Activated T-cell treated with anti-CD3 and anti-CD28 coated beads, Interleukin-2, amount 50 U/mL, for 1 hour (primary cell): ENCODE data around the gene LMTK2.
A peak's percentile ranks its signal among the peaks of the same experiment; 100 is the strongest.
"Not testable (repeated sequence)": the region's sequence is repeated elsewhere in the genome, so short reads cannot be mapped to it uniquely, and the experiment has no call there.

Experiments
- DNase-seq: peaks from one replicate; pipeline ENCODE4 v3.0.0-alpha.2; 2020

The LMTK2 gene

DNA sequence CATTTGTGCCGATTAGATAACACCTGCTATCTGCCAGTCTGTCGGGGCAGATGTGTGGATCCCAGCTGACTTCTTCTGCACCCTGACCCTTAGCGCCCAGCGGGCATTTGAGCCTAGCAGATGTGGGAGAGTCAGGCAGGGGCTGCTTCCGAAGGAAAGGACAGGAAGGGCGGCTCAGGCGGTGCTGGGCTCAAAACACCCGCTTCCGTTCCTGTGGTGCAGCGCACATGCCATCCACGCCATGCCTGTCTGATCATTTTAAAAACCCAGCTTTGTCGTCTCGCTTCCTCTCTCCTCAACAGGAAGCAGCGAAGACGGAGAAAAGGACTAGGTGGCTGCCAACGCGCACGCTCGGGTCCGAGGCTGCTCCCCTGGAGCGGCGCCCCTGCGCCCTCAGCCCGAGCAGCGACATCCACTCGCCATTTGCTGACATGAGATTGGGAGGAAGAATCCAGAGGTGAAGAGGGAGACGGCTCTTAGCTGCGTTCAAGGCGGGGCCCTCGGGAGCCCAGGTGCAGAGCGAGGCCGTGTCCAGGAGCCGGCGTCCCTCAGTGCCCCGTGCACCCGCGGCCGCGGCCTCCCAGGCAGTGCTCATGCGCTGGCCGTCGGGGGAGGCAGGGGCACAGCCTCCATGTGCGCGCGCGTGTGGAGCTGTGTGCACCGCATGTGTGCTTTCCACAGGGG lies 98.6 kb downstream of the LMTK2 start:
- no peak for DNase-seq

DNA sequence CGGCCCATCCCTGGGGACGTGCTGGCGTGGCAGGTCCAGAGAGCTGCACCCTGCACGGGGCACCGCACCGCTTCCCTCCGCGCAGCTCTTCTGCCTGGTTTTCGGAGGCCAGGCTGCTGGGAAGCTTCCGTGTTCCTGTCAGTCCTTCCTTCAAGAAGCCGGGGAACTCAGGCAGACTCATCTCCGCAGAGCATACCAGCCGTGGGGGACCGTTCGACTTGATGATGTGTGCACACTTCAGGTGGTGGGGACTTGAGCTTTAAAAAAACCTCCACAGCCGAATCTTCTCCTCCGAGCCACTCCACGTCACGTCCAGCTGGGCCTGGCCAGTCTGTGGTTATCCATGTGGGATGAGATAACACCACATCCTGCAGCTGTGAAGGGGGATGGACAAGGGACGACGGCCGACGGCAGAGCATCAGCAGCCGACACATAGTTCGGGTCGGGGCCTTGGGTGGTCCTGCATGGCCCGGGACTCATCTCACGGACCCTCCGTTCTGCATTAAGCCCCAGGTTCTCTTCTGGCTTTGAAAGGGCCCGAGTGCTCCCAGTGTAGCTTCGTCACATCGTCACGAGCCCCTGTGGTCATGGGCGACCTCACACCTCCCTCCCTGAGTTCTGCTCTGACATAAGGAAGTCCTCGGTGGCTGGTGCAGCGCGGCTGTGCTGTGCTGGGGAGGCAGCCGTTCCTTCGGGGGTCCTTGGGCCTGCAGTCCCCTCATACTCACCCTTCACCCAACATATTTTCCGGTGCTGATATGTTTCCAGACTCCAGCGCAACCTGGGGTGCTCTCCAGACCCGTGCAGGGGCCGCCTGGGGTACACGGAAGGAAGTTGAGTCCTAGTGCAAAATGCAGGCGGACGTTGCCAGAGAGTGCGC lies 100.0 kb downstream of the LMTK2 start:
- DNase-seq, result no peak

GRCh38 chr7:98209166-98209920 lies 102.7 kb downstream of the LMTK2 start:
- peak; percentile 5 for DNase-seq

DNA sequence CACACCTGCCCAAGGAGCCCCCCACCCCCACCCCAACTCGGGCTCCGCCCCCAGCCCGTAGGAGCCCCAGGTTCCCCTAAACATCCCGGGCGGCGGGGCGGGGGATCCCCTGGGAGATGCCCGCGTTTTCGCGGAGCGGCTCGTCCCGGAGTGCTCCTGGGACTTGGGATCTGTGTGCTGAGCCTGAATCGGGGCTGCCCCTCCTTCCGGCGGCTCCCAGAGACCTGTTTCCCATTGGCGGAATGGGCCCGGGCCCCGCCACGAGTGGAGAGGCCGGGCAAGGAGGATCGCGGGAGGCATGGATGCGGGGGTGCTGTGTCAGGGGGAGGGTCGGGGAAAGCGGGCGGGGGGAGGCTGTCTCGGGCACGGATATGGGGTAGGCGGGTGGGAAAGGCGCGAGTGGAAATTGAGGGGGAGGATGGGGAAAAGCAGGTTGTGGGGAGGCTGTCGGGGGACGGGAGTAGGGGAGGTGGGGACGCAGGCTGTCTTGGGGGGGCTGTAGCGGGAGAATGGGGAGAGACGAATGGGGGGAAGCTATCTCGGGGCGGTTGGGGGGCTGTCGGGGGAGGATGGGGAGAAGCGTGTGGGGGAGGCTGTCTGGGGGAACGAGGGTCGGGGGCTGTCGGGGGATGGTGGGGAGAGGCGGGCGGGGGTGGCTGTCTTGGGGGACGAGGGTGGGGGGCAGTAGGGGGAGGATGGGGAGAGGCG lies 104.0 kb downstream of the LMTK2 start:
- peak; percentile 17 for DNase-seq

GRCh38 chr7:98211221-98211675 lies 104.6 kb downstream of the LMTK2 start, which contains the start of gene BHLHA15:
Gene BHLHA15, plus strand, starts transcription at chr7:98211439. Its CDS starts 871 bp downstream, at chr7:98212310.
- DNase-seq, result peak; percentile 38

DNA sequence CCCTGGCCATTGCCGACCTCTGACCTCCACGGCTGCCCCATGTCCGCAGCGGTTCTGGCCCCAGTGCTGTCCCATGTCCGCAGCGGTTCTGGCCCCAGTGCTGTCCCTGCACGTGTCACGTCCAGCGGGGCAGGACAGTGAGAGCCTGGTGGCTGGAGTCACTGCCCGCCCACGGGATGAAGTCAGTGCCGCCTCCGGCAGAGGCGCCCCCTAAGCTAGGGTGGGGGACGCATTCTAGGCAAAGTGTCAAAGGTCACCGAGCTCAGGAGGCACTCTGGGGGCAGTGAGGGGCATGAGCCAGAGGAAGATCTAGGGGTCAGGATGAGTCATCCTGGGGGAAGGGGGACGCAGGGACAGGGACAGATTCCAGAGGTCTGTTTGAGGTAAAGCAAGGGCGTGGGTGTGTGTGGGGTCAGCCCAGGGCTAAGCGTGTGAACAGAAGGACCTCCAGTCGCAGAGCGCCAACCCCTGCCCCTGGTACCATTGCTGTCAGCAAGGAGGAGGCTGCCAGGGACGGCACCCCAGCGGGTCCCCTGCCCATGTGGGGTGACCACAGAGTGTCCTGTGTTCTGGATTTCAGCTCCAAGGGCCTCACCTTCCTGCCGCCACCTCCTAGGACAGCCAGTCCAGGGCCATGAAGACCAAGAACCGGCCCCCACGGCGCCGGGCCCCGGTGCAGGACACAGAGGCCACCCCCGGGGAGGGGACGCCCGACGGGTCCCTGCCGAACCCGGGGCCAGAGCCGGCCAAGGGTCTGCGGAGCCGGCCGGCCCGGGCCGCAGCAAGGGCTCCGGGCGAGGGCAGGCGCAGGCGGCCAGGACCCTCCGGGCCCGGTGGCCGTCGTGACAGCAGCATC lies 105.2 kb downstream of the LMTK2 start:
- DNase-seq, result peak; percentile 13

GRCh38 chr7:98212532-98213041 lies 105.9 kb downstream of the LMTK2 start:
- no peak for DNase-seq

- DNase-seq, result no peak
These were observed 106.7 kb downstream of the LMTK2 start for GRCh38 chr7:98213296-98213887.

DNA sequence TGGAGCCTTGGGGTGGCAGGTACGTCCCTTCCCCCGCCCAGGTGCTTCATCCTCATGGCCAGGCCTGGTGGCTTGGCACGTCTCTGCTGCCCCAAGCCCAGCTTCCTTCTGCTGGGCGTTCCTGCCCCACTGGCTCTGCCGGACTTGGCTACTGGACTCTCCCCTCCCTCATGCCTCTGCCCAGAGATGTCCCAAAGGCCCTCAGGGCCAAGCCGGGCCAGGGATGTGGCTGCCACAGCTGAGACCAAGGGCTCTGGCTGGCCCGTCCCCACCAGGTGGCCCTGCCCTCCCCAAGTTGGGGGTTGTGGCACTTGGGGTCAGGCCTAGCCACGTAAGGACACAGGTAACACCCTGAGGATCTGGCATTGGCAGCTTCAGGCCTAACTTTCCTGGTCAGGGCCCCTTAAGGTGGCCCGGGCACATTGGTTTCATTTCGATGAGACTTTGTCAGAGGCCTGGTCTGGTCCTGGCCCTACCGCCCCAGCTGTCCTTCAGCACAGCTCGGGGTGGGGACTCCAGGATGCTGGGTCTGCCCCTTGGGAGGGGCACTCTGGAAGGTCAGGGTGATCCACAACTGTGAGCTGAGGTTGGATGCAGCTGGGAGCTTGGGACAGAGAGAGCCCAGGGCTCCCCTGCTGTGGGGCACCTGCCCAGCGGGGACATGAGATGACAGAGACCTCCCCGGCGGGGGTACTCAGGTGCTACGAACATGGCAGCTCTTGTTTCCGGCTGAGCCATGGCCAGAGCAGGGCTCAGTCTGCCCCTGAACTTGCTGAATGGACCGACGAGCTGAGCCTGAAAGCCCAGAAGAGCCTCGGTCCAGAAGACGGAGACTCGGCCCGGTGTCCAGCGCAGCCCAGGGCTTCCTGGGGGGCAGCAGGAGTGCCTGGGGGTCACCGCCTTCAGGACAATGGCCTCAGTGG lies 107.5 kb downstream of the LMTK2 start:
- DNase-seq, result no peak

- DNase-seq, result no peak
These were observed 108.2 kb downstream of the LMTK2 start for GRCh38 chr7:98214811-98215321.

GRCh38 chr7:98215561-98216495 lies 109.2 kb downstream of the LMTK2 start:
- DNase-seq, result no peak

DNA sequence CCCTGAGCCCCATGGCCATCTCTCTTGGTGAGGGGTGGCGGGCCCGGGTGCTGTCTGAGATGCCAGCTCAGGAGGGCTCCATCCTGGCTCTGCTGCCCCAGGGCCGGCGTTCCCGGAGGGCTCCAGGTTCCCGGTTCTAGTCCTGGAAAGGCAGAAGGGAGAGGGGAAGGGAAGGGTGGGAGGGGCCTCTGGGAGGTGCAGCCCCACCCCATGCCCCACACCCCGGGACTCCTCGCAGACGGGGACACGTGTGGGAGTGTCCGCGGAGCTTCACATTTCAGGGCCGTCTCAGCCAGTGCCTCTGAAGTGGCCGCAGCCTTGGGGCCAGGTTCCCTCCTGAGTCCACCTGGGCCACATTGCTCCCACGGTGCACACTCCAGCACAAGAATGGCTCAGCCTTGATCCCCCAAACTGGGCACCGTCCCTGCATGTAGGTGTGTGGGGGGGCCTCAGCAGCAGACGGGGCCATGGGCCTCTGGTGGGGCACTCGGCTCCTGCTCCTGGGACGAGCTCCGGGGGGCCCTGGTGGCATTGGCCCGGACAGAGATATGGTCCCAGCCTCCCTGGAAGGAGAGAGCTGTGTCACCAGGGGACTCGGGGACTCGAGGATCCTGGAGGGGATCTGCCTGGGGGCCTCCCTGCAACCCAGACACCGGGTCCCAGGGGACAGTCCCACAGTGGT lies 110.4 kb downstream of the LMTK2 start:
- no peak for DNase-seq

- DNase-seq, result no peak
These were observed 111.2 kb downstream of the LMTK2 start for GRCh38 chr7:98217623-98218582.

DNA sequence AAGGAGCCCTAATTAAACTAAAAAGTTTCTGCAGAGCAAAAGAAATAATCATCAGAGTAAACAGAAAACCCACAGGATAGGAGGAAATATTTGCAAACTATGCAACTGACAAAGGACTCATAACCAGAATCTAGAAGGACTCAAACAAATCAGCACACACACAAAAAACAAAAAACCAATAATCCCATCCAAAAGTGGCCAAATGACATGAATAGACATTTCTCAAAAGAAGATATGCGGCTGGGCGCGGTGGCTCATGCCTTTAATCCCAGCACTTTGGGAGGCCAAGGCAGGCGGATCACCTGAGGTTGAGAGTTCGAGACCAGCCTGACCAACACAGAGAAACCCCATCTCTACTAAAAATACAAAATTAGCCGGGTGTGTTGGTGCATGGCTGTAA lies 112.7 kb downstream of the LMTK2 start:
- DNase-seq, result not testable (repeated sequence)

DNA sequence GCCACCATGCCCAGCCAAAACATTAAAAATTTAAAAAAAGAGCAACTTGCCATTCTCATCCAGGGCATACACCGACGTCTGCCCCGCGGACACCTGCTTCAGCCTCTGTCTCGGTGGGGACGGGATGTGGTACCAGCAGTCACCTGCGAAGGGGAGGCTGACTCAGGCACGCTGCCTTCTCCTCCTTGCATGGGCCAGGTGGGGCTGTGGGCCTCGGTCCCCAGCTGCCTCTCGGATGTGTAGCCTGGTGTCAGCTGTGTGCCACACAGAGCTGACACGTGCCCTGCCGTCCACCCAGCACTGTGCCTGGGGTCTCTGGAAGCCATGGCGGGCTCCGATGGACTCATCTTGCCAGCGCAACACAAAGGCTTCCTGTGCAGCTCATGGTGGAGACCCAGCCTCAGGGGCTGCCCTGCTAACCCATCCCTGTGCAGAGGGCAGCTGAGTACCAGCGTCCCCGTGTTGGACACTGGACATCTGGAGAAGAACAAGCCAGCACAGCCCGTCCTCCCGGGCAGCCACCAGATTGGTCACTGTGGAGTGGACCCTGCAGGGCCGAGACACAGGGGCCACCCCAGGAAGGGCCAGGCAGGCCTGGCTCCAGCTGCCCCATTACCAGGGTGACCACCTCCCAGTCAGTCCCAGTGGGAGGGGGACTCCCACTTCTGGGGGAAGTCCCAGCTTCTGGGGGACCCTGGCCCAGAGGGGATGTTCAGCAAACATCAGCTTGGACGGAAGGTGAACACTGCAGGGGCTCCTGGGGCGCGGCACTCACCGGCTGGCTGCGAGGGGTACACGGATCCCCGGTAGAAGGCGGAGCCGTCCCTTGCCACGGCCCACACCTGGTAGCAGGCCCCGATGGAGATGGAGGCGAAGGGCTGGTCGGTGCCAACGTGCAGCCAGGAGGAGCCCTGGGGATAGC lies 115.2 kb downstream of the LMTK2 start:
- no peak for DNase-seq
